Measurements from ENCODE around the gene UBR2. TPM values are rescaled to one million over a fixed set of nuclear protein-coding genes. Genes with fewer than 3 reads are reported as not detected.

UBR2 gene
- total and polyA plus RNA-seq, 2 of the 4 experiments (the other 2 are of a cell fraction): 7.7 to 32.3 TPM

DNA sequence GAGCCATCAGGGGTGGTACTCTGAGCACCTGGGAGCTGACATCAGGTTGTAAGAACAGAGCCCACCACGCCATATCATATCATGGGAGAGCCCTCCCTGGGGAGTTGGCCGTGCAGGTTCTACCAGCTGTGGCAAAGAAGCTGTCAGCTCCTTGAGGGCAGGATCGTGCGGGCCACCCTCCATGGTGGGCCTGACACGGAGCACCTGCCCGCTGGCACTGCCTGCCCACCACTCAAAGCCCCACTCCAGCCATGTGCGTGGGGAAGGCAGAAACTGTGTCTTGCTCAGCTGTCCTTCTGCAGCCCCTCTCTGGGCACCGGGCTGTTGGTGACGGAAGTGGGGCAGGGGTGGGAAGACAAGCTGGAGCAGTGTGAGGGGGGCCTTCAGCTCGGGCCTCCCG, 144.3 kb downstream of the UBR2 start:
- H2AFZ ChIP-seq (replicated peaks; ENCODE audit: low read length, poor library complexity): no peak overlapping the region
- no CpG with 5 or more reads among the region's 11 CpGs for WGBS, 2 experiments (ENCODE audit: extremely low coverage in 2 of 2, insufficient read length in 1 of 2)
- no peak overlapping the region for H2AK5ac ChIP-seq (ENCODE audit: low read depth, low read length)
- ATAC-seq (ENCODE audit: low read depth): no peak
- no peaks in the 10 kb centered on the region; the same call in 1 of the 2 replicates for H3K36me3 ChIP-seq (ENCODE audit: control insufficient read depth, insufficient read depth, low read length)
- H4K8ac ChIP-seq (ENCODE audit: low read depth in 2 of 2, low read length in 2 of 2): no peak overlapping the region
- no peak overlapping the region for H3K9ac ChIP-seq (ENCODE audit: low read depth, low read length)
- no peak overlapping the region for H3K56ac ChIP-seq (ENCODE audit: extremely low read depth, insufficient read depth, low read length)
- in situ Hi-C loops (cut with MboI; ENCODE audit: low sequenced_read_pairs): no loop called here
- H4K5ac ChIP-seq (ENCODE audit: low read depth, low read length): no peak overlapping the region
- no peak for TF ChIP-seq CHD1 (IDR thresholded peaks at IDR 0.05; ENCODE audit: low read depth, low read length)
- TF ChIP-seq MXI1 (IDR thresholded peaks at IDR 0.05; ENCODE audit: borderline replicate concordance, low read depth, low read length): no peak
- no peak for TF ChIP-seq RAD21 (IDR thresholded peaks at IDR 0.05; ENCODE audit: low read length)
- no peak for TF ChIP-seq FOS (IDR thresholded peaks at IDR 0.05; ENCODE audit: low read depth, low read length)
- TF ChIP-seq MAZ (IDR thresholded peaks at IDR 0.05; ENCODE audit: borderline replicate concordance, low read depth, low read length): no peak
- no peak for TF ChIP-seq CEBPB (IDR thresholded peaks at IDR 0.05; ENCODE audit: low read depth, low read length)
- no peak for TF ChIP-seq RFX5 (IDR thresholded peaks at IDR 0.05; ENCODE audit: low read depth, low read length)
- no peak for TF ChIP-seq POLR2A (IDR thresholded peaks at IDR 0.05; ENCODE audit: low read depth, low read length)
- TF ChIP-seq, protein P1, sequence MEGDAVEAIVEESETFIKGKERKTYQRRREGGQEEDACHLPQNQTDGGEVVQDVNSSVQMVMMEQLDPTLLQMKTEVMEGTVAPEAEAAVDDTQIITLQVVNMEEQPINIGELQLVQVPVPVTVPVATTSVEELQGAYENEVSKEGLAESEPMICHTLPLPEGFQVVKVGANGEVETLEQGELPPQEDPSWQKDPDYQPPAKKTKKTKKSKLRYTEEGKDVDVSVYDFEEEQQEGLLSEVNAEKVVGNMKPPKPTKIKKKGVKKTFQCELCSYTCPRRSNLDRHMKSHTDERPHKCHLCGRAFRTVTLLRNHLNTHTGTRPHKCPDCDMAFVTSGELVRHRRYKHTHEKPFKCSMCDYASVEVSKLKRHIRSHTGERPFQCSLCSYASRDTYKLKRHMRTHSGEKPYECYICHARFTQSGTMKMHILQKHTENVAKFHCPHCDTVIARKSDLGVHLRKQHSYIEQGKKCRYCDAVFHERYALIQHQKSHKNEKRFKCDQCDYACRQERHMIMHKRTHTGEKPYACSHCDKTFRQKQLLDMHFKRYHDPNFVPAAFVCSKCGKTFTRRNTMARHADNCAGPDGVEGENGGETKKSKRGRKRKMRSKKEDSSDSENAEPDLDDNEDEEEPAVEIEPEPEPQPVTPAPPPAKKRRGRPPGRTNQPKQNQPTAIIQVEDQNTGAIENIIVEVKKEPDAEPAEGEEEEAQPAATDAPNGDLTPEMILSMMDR (conservative IDR thresholded peaks at IDR 0.05; ENCODE audit: low read depth, low read length): no peak
- H3K4me3 ChIP-seq (ENCODE audit: insufficient read depth, low read depth, low read length): no peak overlapping the region
- no peak overlapping the region for H3K4ac ChIP-seq (ENCODE audit: low read depth, low read length)
- H3K14ac ChIP-seq (replicated peaks; ENCODE audit: low read depth, low read length): no peak overlapping the region
- dilution Hi-C loops (cut with HindIII; ENCODE audit: low sequenced_read_pairs, unreplicated experiment): no loop called here
- H3K4me1 ChIP-seq (ENCODE audit: control insufficient read depth, insufficient read depth, low read length): no peaks in the 10 kb centered on the region
- no TSS peak for BruUV-seq (replicated peaks)
- H3K27me3 ChIP-seq (ENCODE audit: control insufficient read depth, insufficient read depth, low read length): no peaks in the 10 kb centered on the region
- H4K91ac ChIP-seq (ENCODE audit: insufficient read depth, low read depth, low read length): no peak overlapping the region
- POLR2A ChIA-PET (ENCODE audit: unreplicated experiment): no interaction called here
- H2AK9ac ChIP-seq (replicated peaks; ENCODE audit: low read depth, low read length, poor library complexity): peak overlapping the region; percentile 42
- no peaks in the 10 kb centered on the region for H4K20me1 ChIP-seq (ENCODE audit: insufficient read depth, low read length)
- no peak overlapping the region for H2BK15ac ChIP-seq (ENCODE audit: low read depth, low read length)
- intact Hi-C loops (cut with micrococcal nuclease): no loop called here
- no peak overlapping the region for H3K4me2 ChIP-seq (ENCODE audit: low read depth, low read length)
- H2BK120ac ChIP-seq (ENCODE audit: low read depth, low read length): no peak overlapping the region
- peaks cover 7% of the 10 kb centered on the region; the same call in 1 of the 2 replicates for H3K9me1 ChIP-seq (ENCODE audit: insufficient read depth, low read length)
- no peak for DNase-seq
- no peak overlapping the region for H2BK5ac ChIP-seq (ENCODE audit: low read depth, low read length, poor library complexity, severe bottlenecking)
- H3K9me3 ChIP-seq (ENCODE audit: control insufficient read depth, insufficient read depth, low read length): peaks cover 9% of the 10 kb centered on the region
- H3K23ac ChIP-seq (ENCODE audit: low read depth, low read length): no peak overlapping the region
- CTCF ChIA-PET: no interaction called here
- H3K79me1 ChIP-seq (ENCODE audit: low read depth in 1 of 2, low read length in 2 of 2): peaks cover 0 to under 1% of the 10 kb centered on the region in 2 experiments; a peak in 1 of 4 replicates
- H2BK20ac ChIP-seq (ENCODE audit: low read depth, low read length): no peak overlapping the region
- no peak overlapping the region for H3K27ac ChIP-seq (ENCODE audit: insufficient read depth, low read length)
- H3K18ac ChIP-seq (ENCODE audit: low read depth, low read length): no peak overlapping the region
